Breast epithelium (tissue), 3 donors: ENCODE data around the gene EIPR1.

Experiments
- POLR2A ChIP-seq: fragments of 450-650 bp; IDR thresholded peaks from one replicate; pipeline ENCODE4 v1.6.1; 2016; ENCODE audit warnings: antibody characterized with exemption, mild to moderate bottlenecking, moderate library complexity
- POLR2AphosphoS5 ChIP-seq, 3 donors: sonication (generic); formaldehyde crosslinking; IDR thresholded peaks; one replicate each; pipeline ENCODE4 v1.6.1; 2017; ENCODE audit warnings: antibody characterized with exemption in 3 of 3
- TF ChIP-seq, protein P1 (sequence below), 3 donors: fragments of 450-650 bp; IDR thresholded peaks; one replicate each; pipeline ENCODE4 v1.5.1; 2016 to 2017; ENCODE audit warnings: antibody characterized with exemption in 3 of 3, mild to moderate bottlenecking in 3 of 3, moderate library complexity in 3 of 3

DNA sequence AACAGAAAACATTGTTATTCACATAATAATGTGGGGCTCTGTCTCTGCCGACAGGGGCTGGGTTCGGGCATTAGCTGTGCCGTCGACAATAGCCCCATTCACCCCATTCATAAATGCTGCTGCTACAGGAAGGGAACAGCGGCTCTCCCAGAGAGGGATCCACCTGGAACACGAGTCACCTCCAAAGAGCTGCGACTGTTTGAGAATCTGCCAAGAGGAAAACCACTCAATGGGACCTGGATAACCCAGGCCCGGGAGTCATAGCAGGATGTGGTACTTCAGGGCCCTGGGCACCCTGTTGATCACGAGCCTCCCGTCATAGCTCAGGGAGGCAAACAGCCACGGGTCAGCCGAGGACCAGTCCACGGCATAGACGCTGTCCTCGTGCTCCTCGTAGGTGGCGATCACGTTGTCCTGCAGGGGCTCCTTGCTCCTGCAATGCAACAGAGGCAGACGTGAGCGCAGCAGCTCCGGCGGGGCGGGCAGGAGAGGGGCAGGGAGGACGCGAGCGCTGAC, 188.5 kb downstream of the EIPR1 start:
- TF ChIP-seq, protein P1, sequence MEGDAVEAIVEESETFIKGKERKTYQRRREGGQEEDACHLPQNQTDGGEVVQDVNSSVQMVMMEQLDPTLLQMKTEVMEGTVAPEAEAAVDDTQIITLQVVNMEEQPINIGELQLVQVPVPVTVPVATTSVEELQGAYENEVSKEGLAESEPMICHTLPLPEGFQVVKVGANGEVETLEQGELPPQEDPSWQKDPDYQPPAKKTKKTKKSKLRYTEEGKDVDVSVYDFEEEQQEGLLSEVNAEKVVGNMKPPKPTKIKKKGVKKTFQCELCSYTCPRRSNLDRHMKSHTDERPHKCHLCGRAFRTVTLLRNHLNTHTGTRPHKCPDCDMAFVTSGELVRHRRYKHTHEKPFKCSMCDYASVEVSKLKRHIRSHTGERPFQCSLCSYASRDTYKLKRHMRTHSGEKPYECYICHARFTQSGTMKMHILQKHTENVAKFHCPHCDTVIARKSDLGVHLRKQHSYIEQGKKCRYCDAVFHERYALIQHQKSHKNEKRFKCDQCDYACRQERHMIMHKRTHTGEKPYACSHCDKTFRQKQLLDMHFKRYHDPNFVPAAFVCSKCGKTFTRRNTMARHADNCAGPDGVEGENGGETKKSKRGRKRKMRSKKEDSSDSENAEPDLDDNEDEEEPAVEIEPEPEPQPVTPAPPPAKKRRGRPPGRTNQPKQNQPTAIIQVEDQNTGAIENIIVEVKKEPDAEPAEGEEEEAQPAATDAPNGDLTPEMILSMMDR (IDR thresholded peaks at IDR 0.05), result no peak
- TF ChIP-seq POLR2AphosphoS5 (IDR thresholded peaks at IDR 0.05) (no peak), POLR2A (no peak)
